IMR-90 (cell line): ENCODE measurements around the gene C19orf33. TPM values are rescaled to one million over a fixed set of nuclear protein-coding genes. Genes with fewer than 3 reads are reported as not detected.

Source experiments
- ATAC-seq: fragments of 200-7000 bp; cut with Tn5 transposase; 2 replicates; pipeline ENCODE4 v1.9.1; 2020; ENCODE audit warnings: low read depth, mild to moderate bottlenecking, moderate library complexity
- BruUV-seq: library from RNA; stranded (reverse); fragments of 400-500 nt; replicated peaks from 2 replicates; lab custom pipeline; 2021; lab: Mats Ljungman, UMichigan
- CTCF ChIA-PET: fragments of 300-600 bp; formaldehyde crosslinking; extraction: SDS; loops from one replicate; lab custom pipeline; 2021; ENCODE audit warnings: antibody characterized with exemption; lab: Yijun Ruan, JAX
- POLR2A ChIA-PET: fragments of 300-600 bp; sonication (Branson Sonifier 250); formaldehyde crosslinking; loops from one replicate; lab custom pipeline; 2022; ENCODE audit warnings: antibody characterized with exemption; ENCODE audit not compliant: unreplicated experiment; lab: Charles Lee
- DNase-seq: peaks from one replicate; pipeline ENCODE4 v3.0.0; 2013
- H2AFZ ChIP-seq: replicated peaks from 2 replicates; pipeline ENCODE3; 2013; ENCODE audit warnings: low read length, mild to moderate bottlenecking; ENCODE audit not compliant: poor library complexity
- H2AK5ac ChIP-seq: 2 replicates; pipeline ENCODE4 v1.6.1; 2013; ENCODE audit warnings: low read depth, low read length, inconsistent platforms
- H2AK9ac ChIP-seq: replicated peaks from 2 replicates; pipeline ENCODE3; 2013; ENCODE audit warnings: mild to moderate bottlenecking, low read depth, low read length, moderate library complexity; ENCODE audit not compliant: poor library complexity
- H2BK120ac ChIP-seq: 2 replicates; pipeline ENCODE4 v1.6.1; 2013; ENCODE audit warnings: low read depth, low read length, inconsistent platforms
- H2BK15ac ChIP-seq: 3 replicates; pipeline ENCODE4 v1.6.1; 2013; ENCODE audit warnings: low read depth, low read length, inconsistent platforms
- H2BK20ac ChIP-seq: 2 replicates; pipeline ENCODE4 v1.6.1; 2013; ENCODE audit warnings: low read depth, mild to moderate bottlenecking, inconsistent platforms, low read length, moderate library complexity
- H2BK5ac ChIP-seq: 2 replicates; pipeline ENCODE4 v1.6.1; 2013; ENCODE audit warnings: mild to moderate bottlenecking, low read depth, low read length, inconsistent platforms; ENCODE audit not compliant: poor library complexity, severe bottlenecking
- H3K14ac ChIP-seq: replicated peaks from 2 replicates; pipeline ENCODE4 v1.6.1; 2013; ENCODE audit warnings: low read depth, low read length, inconsistent platforms
- H3K18ac ChIP-seq: 2 replicates; pipeline ENCODE4 v1.6.1; 2013; ENCODE audit warnings: low read depth, low read length, control low read depth
- H3K23ac ChIP-seq: 2 replicates; pipeline ENCODE4 v1.6.1; 2013; ENCODE audit warnings: low read depth, low read length, inconsistent platforms
- H3K27ac ChIP-seq: 2 replicates; pipeline ENCODE4 v1.5.1; 2013; ENCODE audit warnings: mild to moderate bottlenecking, control low read depth, low read length; ENCODE audit not compliant: insufficient read depth
- H3K27me3 ChIP-seq: 2 replicates; pipeline ENCODE4 v1.6.1; 2013; ENCODE audit warnings: low read length; ENCODE audit not compliant: control insufficient read depth, insufficient read depth
- H3K36me3 ChIP-seq: 2 replicates; pipeline ENCODE4 v1.6.1; 2013; ENCODE audit warnings: low read length, mixed read lengths; ENCODE audit not compliant: control insufficient read depth, insufficient read depth
- H3K4ac ChIP-seq: 2 replicates; pipeline ENCODE4 v1.6.1; 2013; ENCODE audit warnings: low read depth, low read length, inconsistent platforms
- H3K4me1 ChIP-seq: 2 replicates; pipeline ENCODE4 v1.6.1; 2013; ENCODE audit warnings: low read length, mixed read lengths; ENCODE audit not compliant: control insufficient read depth, insufficient read depth
- H3K4me2 ChIP-seq: 2 replicates; pipeline ENCODE4 v1.6.1; 2013; ENCODE audit warnings: low read depth, mild to moderate bottlenecking, control low read depth, low read length, moderate library complexity
- H3K4me3 ChIP-seq: 2 replicates; pipeline ENCODE4 v1.5.1; 2013; ENCODE audit warnings: low read depth, mild to moderate bottlenecking, control low read depth, low read length, moderate library complexity; ENCODE audit not compliant: insufficient read depth
- H3K56ac ChIP-seq: 2 replicates; pipeline ENCODE4 v1.6.1; 2013; ENCODE audit warnings: low read length, inconsistent platforms; ENCODE audit not compliant: insufficient read depth; ENCODE audit errors: extremely low read depth
- H3K79me1 ChIP-seq, 2 experiments: 2 replicates each; pipeline ENCODE4 v1.6.1; 2013; ENCODE audit warnings: low read length in 2 of 2, inconsistent platforms in 1 of 2, low read depth in 1 of 2
- H3K9ac ChIP-seq: 2 replicates; pipeline ENCODE4 v1.6.1; 2013; ENCODE audit warnings: low read depth, low read length, control low read depth
- H3K9me1 ChIP-seq: 2 replicates; pipeline ENCODE4 v1.6.1; 2013; ENCODE audit warnings: low read length, inconsistent platforms; ENCODE audit not compliant: insufficient read depth
- H3K9me3 ChIP-seq: 2 replicates; pipeline ENCODE4 v1.6.1; 2013; ENCODE audit warnings: low read length; ENCODE audit not compliant: control insufficient read depth, insufficient read depth
- H4K20me1 ChIP-seq: 2 replicates; pipeline ENCODE4 v1.6.1; 2013; ENCODE audit warnings: low read length, inconsistent platforms; ENCODE audit not compliant: insufficient read depth
- H4K5ac ChIP-seq: 2 replicates; pipeline ENCODE4 v1.6.1; 2013; ENCODE audit warnings: mild to moderate bottlenecking, low read depth, low read length, control low read depth
- H4K8ac ChIP-seq, 2 experiments: 2 replicates each; pipeline ENCODE4 v1.6.1; 2013; ENCODE audit warnings: low read depth in 2 of 2, low read length in 2 of 2, control low read depth in 1 of 2, inconsistent platforms in 1 of 2
- H4K91ac ChIP-seq: 2 replicates; pipeline ENCODE4 v1.6.1; 2013; ENCODE audit warnings: low read depth, low read length, inconsistent platforms; ENCODE audit not compliant: insufficient read depth
- CEBPB ChIP-seq: IDR thresholded peaks from 2 replicates; pipeline ENCODE4 v1.6.1; 2012; ENCODE audit warnings: low read depth, low read length, improper control_type of control experiment
- FOS ChIP-seq: fragments of 150-350 bp; IDR thresholded peaks from 2 replicates; pipeline ENCODE4 v1.6.1; 2016; ENCODE audit warnings: low read depth, low read length
- POLR2A ChIP-seq: IDR thresholded peaks from 2 replicates; pipeline ENCODE4 v1.6.1; 2012; ENCODE audit warnings: mild to moderate bottlenecking, low read depth, low read length
- WGBS, 2 experiments: methylation state at CpG; one replicate each; pipeline versions ENCODE4 v1.1.5 to v1.1.7; 2013; ENCODE audit warnings: missing lambda C conversion rate in 2 of 2; ENCODE audit not compliant: insufficient read length in 1 of 2; ENCODE audit errors: extremely low coverage in 2 of 2; 5-methylcytosine and 5-hydroxymethylcytosine counted together
- dilution Hi-C: fragments of 300-500 bp; cut with HindIII; formaldehyde crosslinking; loops from one replicate; pipeline ENCODE4 v1.14.3; 2018; ENCODE audit warnings: low sequenced_read_pairs; ENCODE audit not compliant: unreplicated experiment
- in situ Hi-C: fragments of 300-500 bp; cut with MboI; formaldehyde crosslinking; loops from 3 replicates; pipeline ENCODE4 v1.14.3; 2019; ENCODE audit warnings: low sequenced_read_pairs, inconsistent platforms, mixed read lengths
- intact Hi-C: fragments of 100-400 bp; cut with micrococcal nuclease; formaldehyde crosslinking; loops from 2 replicates; pipeline ENCODE4 v1.10.0; 2022
- polyA plus RNA-seq, 3 experiments: library from polyadenylated mRNA; depleted of rRNA; stranded (reverse); fragments of >200 nt; gene quantifications; 2 replicates each; pipeline ENCODE4 v1.2.3, GENCODE V29; 2012; ENCODE audit warnings: low replicate concordance in 1 of 3
- total RNA-seq: library from RNA; depleted of rRNA; stranded (reverse); fragments of >200 nt; gene quantifications from 2 replicates; pipeline ENCODE4 v1.2.3, GENCODE V29; 2012
- TF ChIP-seq, protein P1 (sequence below): conservative IDR thresholded peaks from 2 replicates; pipeline ENCODE4 v1.5.1; 2012; ENCODE audit warnings: mild to moderate bottlenecking, low read depth, low read length, improper control_type of control experiment
- TF ChIP-seq, protein P2 (sequence below): fragments of 150-350 bp; IDR thresholded peaks from 2 replicates; pipeline ENCODE4 v1.6.1; 2016; ENCODE audit warnings: low read depth, mild to moderate bottlenecking, low read length, moderate library complexity, borderline replicate concordance

C19orf33 gene
- total and polyA plus RNA-seq, 2 of the 4 experiments (the other 2 are of a cell fraction) = 0.80 TPM; not detected in 1

DNA sequence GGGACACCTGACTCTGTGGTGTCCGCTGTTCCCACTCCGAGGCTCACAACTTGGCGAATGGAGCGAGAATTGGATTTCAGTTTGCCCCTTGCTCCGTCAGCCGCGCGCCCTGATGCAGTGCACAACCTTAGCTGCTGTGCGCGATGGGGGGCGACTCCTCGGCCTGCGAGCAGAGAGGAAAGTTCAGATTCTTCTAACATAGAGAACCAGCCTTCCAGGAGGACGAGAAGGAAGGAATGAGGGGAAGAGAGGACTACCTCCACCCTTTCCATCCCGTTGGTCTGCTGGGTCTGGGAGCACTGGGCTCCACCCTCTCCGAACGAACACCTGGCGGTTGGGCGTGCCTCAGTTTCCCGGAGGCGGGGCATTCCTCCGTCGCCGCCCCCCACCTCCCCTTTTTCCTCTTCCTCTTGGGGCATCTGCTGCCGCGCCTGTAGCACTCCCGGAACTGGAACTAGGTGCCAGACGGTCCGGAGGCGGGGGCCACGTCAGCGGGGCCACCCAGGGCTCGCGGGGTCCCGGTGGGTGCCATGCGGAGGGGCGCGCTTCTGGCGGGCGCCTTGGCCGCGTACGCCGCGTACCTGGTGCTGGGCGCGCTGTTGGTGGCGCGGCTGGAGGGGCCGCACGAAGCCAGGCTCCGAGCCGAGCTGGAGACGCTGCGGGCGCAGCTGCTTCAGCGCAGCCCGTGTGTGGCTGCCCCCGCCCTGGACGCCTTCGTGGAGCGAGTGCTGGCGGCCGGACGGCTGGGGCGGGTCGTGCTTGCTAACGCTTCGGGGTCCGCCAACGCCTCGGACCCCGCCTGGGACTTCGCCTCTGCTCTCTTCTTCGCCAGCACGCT, 15.6 kb downstream of the C19orf33 start, which contains the start of gene KCNK6:
TSS of gene KCNK6 (plus strand) at position 425 of the 838 bp plus-strand sequence. CDS start at position 531, 106 bp downstream.
- Histone ChIP-seq H3K9me1 (0 out of 2 replicates have a peak, but pooled peaks cover 5% of the 10 kb centered on the region), H2BK5ac (no peak within 1 kb of the TSS), H2AFZ (peak within 1 kb of the TSS; percentile 95), H2BK20ac (no peak within 1 kb of the TSS; the same call in 1 of the 2 replicates), H2AK9ac (peak within 1 kb of the TSS; percentile 92), H3K4me1 (peaks cover 6% of the 10 kb centered on the region), H3K14ac (peak within 1 kb of the TSS; percentile 18), H3K4me2 (peak within 1 kb of the TSS; percentile 86), H3K18ac (peak within 1 kb of the TSS; percentile 33), H4K5ac (peak within 1 kb of the TSS; percentile 31), H3K79me1 (peaks cover 6 to 14% of the 10 kb centered on the region in 2 experiments), H4K8ac (peak within 1 kb of the TSS; percentile 82 to 86), H3K27me3 (no peaks in the 10 kb centered on the region; the same call in 1 of the 2 replicates), H3K56ac (no peak within 1 kb of the TSS), H4K20me1 (no peaks in the 10 kb centered on the region), H3K4ac (peak within 1 kb of the TSS; percentile 44), H2AK5ac (peak within 1 kb of the TSS; percentile 66), H3K4me3 (peak within 1 kb of the TSS; percentile 56), H3K9me3 (no peaks in the 10 kb centered on the region), H3K9ac (peak within 1 kb of the TSS; percentile 45), H3K27ac (no peak within 1 kb of the TSS; the same call in 1 of the 2 replicates), H2BK15ac (peak within 1 kb of the TSS; percentile 74; the same call in 2 of the 3 replicates), H4K91ac (peak within 1 kb of the TSS; percentile 68), H2BK120ac (peak within 1 kb of the TSS; percentile 45; the same call in 1 of the 2 replicates), H3K36me3 (0 out of 2 replicates have a peak, but pooled peaks cover 1% of the 10 kb centered on the region), H3K23ac (peak within 1 kb of the TSS; percentile 21; the same call in 1 of the 2 replicates)
- 3% methylated on average over 41 of the region's 76 CpGs; no CpG with 5 or more reads in 1 of the 2 experiments for WGBS, 2 experiments
- POLR2A ChIA-PET = interaction anchor here (0.5 kb wide), 1 partner anchor 80 kb away, joined by 11 read pairs; no protein-coding TSS in a partner anchor
- CTCF ChIA-PET = interaction anchor here (0.7 to 1.4 kb wide), 4 partner anchors 68 to 85 kb away, joined by 3 to 5 read pairs (median 4); no protein-coding TSS in a partner anchor
- TF ChIP-seq, protein P1, sequence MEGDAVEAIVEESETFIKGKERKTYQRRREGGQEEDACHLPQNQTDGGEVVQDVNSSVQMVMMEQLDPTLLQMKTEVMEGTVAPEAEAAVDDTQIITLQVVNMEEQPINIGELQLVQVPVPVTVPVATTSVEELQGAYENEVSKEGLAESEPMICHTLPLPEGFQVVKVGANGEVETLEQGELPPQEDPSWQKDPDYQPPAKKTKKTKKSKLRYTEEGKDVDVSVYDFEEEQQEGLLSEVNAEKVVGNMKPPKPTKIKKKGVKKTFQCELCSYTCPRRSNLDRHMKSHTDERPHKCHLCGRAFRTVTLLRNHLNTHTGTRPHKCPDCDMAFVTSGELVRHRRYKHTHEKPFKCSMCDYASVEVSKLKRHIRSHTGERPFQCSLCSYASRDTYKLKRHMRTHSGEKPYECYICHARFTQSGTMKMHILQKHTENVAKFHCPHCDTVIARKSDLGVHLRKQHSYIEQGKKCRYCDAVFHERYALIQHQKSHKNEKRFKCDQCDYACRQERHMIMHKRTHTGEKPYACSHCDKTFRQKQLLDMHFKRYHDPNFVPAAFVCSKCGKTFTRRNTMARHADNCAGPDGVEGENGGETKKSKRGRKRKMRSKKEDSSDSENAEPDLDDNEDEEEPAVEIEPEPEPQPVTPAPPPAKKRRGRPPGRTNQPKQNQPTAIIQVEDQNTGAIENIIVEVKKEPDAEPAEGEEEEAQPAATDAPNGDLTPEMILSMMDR = no peak
- TF ChIP-seq, protein P2, sequence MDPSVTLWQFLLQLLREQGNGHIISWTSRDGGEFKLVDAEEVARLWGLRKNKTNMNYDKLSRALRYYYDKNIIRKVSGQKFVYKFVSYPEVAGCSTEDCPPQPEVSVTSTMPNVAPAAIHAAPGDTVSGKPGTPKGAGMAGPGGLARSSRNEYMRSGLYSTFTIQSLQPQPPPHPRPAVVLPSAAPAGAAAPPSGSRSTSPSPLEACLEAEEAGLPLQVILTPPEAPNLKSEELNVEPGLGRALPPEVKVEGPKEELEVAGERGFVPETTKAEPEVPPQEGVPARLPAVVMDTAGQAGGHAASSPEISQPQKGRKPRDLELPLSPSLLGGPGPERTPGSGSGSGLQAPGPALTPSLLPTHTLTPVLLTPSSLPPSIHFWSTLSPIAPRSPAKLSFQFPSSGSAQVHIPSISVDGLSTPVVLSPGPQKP = no peak
- TF ChIP-seq FOS (no peak), CEBPB (no peak), POLR2A (peak; percentile 23; the same call in 1 of the 2 replicates)
- in situ Hi-C loops (no loop called here), intact Hi-C loops (no loop called here), dilution Hi-C loops (no loop called here)
- BruUV-seq = no TSS peak
- ATAC-seq = peak; percentile 19
- DNase-seq = no peak
